ENCODE data around the gene ELP4. TPM values are rescaled to one million over a fixed set of nuclear protein-coding genes. Genes with fewer than 3 reads are reported as not detected.
A peak's percentile ranks its signal among the peaks of the same experiment; 100 is the strongest.

ELP4 gene
- total and polyA plus RNA-seq, 12 donors, result 10.5 to 30.4 (median 18.0) TPM

DNA sequence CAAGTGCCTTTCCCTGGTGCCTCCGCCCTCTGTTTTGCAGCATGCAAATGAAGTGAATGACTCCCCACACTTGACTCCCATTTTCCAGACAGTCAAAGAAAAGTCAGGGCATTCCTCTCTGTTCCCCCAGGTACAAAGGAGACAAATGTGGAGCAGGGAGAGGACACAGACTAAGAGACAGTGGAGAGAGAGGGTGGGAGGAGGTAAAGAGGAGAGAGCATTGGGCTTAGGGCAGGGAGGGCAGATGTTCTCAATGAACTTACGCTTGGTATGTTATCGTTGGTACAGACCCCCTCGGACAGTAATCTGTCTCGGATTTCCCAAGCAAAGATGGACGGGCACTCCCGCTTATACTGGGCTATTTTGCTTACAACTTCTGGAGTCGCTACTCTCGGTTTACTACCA is 291.7 kb downstream of the ELP4 start:
- H3K36me3 ChIP-seq (replicated peaks in 1 of 2), result no peaks in the 10 kb centered on the region
- no peak for DNase-seq

DNA sequence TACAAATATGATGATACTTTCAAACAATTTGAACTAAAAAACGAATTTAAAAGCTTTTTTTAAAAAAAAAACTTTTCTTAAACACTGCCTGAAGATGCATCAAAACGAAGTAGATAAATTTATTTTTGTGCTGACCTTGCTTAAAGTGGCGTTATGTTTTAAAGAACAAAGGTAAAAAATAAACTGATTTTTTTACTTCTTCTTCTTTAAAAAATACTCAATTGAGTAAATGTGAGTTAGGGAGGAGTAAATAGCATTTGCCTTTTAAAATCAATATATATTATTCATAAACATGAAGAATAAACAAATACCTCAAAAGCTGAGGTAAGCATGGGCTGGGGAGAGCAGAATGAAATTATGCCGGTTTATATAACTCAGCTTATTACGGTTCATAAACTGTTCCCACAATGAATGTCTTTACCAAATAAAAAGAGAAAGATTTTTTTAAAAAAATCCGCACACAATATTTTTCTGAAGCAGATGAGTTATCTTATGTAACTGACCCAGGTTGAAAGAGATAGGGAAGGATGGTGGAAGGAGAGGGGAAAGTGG is 292.5 kb downstream of the ELP4 start:
- intact Hi-C loops (cut with DNase I), result no loop called here
- TF ChIP-seq CTCF (IDR thresholded peaks at IDR 0.05), result no peak
- H3K9me3 ChIP-seq (replicated peaks in 1 of 3), result no peaks in the 10 kb centered on the region
- H3K4me1 ChIP-seq (replicated peaks in 1 of 2), result peaks cover 0 to 21% of the 10 kb centered on the region in 2 donors
- no peak overlapping the region for H3K27ac ChIP-seq
- H3K4me3 ChIP-seq, result no peak overlapping the region
- WGBS, 4 donors, result 15 to 22% (median 19%) methylated on average over 6 of the region's 6 CpGs
- H3K36me3 ChIP-seq (replicated peaks in 1 of 2), result no peaks in the 10 kb centered on the region
- H3K27me3 ChIP-seq, result peaks cover 96% of the 10 kb centered on the region
- DNase-seq, result no peak

More for the DNA sequence above, 291.7 kb downstream of the ELP4 start:
- Histone ChIP-seq H3K27me3 (peaks cover 92% of the 10 kb centered on the region), H3K4me3 (no peak overlapping the region), H3K9me3 (replicated peaks in 1 of 3) (no peaks in the 10 kb centered on the region), H3K27ac (no peak overlapping the region), H3K4me1 (replicated peaks in 1 of 2) (peaks cover 0 to 21% of the 10 kb centered on the region in 2 donors)
- intact Hi-C loops (cut with DNase I), result no loop called here
- 17 to 22% (median 20%) methylated on average over 9 of the region's 9 CpGs for WGBS, 4 donors
- TF ChIP-seq CTCF (IDR thresholded peaks at IDR 0.05) (no peak), POLR2A (IDR thresholded peaks at IDR 0.05) (no peak)

GRCh38 chr11:31802609-31802989 is 293.0 kb downstream of the ELP4 start:
- Histone ChIP-seq H3K27ac (no peak overlapping the region), H3K4me3 (no peak overlapping the region), H3K4me1 (replicated peaks in 1 of 2) (peaks cover 0 to 21% of the 10 kb centered on the region in 2 donors), H3K27me3 (peaks cover 96% of the 10 kb centered on the region), H3K9me3 (replicated peaks in 1 of 3) (no peaks in the 10 kb centered on the region), H3K36me3 (replicated peaks in 1 of 2) (no peaks in the 10 kb centered on the region)
- TF ChIP-seq CTCF (IDR thresholded peaks at IDR 0.05), result no peak
- no peak for TF ChIP-seq POLR2A (IDR thresholded peaks at IDR 0.05)
- intact Hi-C loops (cut with DNase I), result no loop called here
- peak in 1 of 7 donors; percentile 34 for DNase-seq
- WGBS, 4 donors, result 5 to 11% (median 10%) methylated on average over 20 of the region's 20 CpGs

GRCh38 chr11:31802990-31803812 is 293.6 kb downstream of the ELP4 start:
- DNase-seq, result peak in 1 of 7 donors; percentile 28
- intact Hi-C loops (cut with DNase I), result no loop called here
- no peaks in the 10 kb centered on the region for H3K36me3 ChIP-seq (replicated peaks in 1 of 2)
- 11 to 19% (median 15%) methylated on average over 21 to 24 of the region's 24 CpGs for WGBS, 4 donors
- TF ChIP-seq CTCF (IDR thresholded peaks at IDR 0.05) (no peak), POLR2A (IDR thresholded peaks at IDR 0.05) (no peak)
- no peak overlapping the region for H3K4me3 ChIP-seq
- H3K27ac ChIP-seq, result no peak overlapping the region
- peaks cover 0 to 21% of the 10 kb centered on the region in 2 donors for H3K4me1 ChIP-seq (replicated peaks in 1 of 2)
- H3K27me3 ChIP-seq, result peaks cover 100% of the 10 kb centered on the region
- H3K9me3 ChIP-seq (replicated peaks in 1 of 3), result no peaks in the 10 kb centered on the region
